Stimulated activated CD8-positive, alpha-beta memory T cell treated with anti-CD3 and anti-CD28 coated beads, Interleukin-12 subunit alpha, Interleukin-12 subunit beta, amount 100 ng/mL, for 24 hours (primary cell): ENCODE measurements around the gene ALOXE3.
"Not testable (repeated sequence)": the region's sequence is repeated elsewhere in the genome, so short reads cannot be mapped to it uniquely, and the experiment has no call there.

Experiments used
- DNase-seq: peaks from one replicate; pipeline ENCODE4 v3.0.0-alpha.2; 2020; ENCODE audit errors: extremely low read depth

Gene ALOXE3

DNA sequence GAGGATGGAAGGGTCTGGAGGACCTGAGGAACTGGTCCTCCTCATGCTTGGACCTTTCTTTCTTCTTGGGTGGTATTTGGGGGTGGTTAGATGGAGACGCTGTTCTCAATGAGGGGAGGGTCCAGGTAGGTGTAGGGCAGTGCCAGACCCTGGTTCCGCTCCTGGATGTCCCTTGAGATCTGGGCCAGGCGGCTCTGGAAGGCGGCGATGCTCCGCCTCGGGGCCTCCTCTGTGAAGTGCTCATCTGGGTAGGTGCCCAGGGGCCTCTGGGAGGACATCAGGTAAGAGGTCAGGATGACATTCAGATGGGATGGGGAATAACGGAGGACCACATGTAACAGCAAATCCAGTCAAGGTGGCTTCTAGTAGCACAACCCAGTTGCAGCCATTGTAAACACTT, 21.8 kb downstream of the ALOXE3 start:
- no peak for DNase-seq

- no peak for DNase-seq
Measured at GRCh38 chr17:8095361-8095760, 23.0 kb downstream of the ALOXE3 start.

- DNase-seq, result no peak
Measured at GRCh38 chr17:8091033-8091687, 27.2 kb downstream of the ALOXE3 start.

GRCh38 chr17:8089728-8090127, 28.6 kb downstream of the ALOXE3 start:
- no peak for DNase-seq

DNA sequence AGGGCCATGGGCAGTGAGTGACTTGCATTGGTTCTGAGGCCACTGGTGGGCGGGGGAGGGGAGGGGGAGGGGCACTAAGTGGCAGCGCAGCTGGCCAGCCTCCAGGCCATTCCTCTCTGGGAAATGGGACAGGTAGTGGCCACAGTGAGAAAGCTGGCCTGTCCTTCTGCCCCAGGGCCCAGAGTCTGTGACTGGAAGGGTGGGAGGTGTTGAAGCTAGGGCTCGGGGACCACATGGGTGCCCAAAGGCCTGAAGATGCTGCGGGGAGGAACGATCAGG, 30.4 kb downstream of the ALOXE3 start:
- DNase-seq, result no peak

GRCh38 chr17:8087075-8087951, 31.0 kb downstream of the ALOXE3 start, which contains the start of gene ALOX12B:
Gene ALOX12B (minus strand): TSS chr17:8087716. CDS start chr17:8087442, 274 bp downstream.
- no peak for DNase-seq

DNA sequence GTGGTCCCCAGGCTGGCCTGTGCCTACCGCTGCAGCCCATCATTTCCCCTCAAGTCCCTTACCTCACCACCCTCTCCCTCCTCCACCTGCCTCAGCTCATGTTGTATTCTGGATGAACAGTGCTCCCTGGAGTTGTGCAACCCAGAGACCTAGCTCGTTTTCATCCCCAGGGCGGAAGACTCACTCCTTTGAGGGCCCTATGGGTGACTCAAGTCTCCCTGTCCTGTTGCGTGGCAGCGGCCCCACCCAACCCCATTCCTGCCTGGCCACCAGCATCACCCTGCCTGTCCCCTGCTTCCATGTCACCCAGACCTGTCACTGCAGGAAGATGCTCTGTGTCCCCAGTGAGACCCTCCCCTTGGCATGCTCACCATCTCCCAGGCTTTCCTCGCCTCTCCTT, 34.1 kb downstream of the ALOXE3 start:
- DNase-seq, result no peak

- no peak for DNase-seq
Measured at GRCh38 chr17:8082292-8082691, 36.0 kb downstream of the ALOXE3 start.

DNA sequence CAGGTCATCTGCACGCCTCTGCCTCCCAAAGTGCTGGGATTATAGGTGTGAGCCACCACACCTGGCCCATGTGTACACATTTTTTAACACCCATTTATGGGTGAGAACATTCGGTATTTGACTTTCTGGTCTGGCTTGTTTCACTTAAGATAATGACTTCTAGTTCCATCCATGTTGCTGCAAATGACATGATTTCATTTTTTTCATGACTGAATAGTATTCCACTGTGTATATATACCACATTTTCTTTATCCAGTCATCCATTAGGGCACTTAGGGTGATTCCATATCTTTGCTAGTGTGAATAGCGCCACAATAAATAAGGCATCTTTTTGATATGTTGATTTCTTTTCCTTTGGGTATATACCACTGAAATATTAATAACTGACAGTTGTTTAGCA, 36.4 kb downstream of the ALOXE3 start:
- DNase-seq, result no peak

- no peak for DNase-seq
Measured at GRCh38 chr17:8080799-8081219, 37.5 kb downstream of the ALOXE3 start.

- DNase-seq, result no peak
Measured at GRCh38 chr17:8080208-8080798, 38.0 kb downstream of the ALOXE3 start.

DNA sequence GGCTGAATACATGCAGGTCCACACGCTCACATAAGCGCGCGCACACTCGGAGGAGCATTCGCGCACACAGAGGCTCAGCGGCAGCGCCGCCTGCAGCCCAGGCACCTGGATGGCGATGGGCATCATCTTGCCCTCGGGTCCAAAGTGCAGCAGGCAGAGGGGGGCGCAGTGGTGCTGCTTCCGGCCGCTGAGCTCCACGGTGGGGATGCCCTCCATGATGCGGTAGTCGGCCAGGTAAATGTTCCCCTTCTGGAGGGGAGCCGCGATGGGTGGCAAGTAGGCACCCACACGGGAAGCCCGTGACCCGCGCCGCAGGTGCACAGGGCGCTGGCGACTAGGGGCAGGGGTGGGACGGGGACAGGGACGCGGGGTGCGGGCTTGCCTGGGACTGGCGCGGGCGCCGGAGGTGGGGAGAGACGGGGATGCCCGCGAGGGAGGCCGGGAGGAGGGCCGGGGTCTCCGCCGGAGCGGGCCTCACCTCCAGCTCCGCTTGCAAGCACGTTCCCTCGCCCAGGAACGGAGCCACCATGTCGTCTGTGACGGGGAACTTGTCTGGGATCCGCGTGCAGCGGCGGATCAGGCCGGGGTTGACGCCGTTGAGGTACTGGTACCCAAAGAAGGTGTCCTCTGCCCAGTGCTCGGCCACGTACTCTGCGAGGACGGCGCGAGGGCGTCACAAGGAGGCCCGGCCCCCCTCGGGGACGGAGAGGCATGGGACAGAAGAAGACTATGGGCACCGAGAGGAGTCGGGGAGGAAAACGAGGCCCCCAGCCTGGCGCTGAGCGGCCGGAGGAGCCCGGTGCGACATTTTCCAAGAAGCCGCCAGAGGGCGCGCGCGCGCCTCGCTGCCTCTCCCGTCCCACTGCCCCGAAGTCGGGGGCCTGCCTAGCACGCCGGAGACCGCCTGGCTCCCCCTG, 38.8 kb downstream of the ALOXE3 start:
- DNase-seq, result peak; percentile 52

GRCh38 chr17:8077939-8078338, 40.4 kb downstream of the ALOXE3 start:
- DNase-seq, result not testable (repeated sequence)

DNA sequence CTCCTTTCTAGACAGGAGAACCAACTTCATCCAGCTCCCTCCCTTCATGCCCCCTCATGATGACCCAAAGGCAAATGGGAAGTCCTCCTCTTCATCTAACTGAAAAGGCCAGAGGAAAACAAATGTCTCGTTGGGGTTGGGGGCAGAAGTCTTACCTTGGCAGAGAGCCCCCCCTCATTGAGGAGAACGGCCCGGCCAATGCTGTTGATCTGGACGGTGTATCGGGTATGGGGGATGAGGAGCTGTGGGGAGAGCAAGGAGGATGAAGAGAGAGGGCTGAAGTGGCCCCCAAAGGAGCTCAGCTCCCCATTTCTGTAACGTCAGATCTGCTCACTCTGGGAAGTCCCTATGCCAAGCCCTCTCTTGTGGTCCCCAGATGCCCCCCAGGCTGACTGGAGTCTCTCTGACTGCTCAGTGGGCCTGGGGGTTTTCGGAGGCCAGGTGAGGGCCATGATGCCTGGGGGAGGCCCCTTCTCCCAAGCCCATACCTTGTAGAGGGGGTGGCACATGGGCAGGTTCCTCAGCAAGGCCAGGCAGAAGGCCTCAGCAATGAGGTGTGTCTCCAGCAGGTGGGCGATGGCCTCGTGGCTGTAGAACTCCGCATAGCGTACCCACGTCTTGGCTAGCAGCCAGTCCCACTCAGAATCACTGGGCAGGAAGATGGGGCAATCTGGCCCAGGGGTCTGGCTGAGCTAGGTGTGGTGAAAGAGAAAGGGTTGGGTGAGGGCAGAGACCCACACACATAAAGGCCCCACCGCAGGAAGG, 41.6 kb downstream of the ALOXE3 start:
- DNase-seq, result no peak

DNA sequence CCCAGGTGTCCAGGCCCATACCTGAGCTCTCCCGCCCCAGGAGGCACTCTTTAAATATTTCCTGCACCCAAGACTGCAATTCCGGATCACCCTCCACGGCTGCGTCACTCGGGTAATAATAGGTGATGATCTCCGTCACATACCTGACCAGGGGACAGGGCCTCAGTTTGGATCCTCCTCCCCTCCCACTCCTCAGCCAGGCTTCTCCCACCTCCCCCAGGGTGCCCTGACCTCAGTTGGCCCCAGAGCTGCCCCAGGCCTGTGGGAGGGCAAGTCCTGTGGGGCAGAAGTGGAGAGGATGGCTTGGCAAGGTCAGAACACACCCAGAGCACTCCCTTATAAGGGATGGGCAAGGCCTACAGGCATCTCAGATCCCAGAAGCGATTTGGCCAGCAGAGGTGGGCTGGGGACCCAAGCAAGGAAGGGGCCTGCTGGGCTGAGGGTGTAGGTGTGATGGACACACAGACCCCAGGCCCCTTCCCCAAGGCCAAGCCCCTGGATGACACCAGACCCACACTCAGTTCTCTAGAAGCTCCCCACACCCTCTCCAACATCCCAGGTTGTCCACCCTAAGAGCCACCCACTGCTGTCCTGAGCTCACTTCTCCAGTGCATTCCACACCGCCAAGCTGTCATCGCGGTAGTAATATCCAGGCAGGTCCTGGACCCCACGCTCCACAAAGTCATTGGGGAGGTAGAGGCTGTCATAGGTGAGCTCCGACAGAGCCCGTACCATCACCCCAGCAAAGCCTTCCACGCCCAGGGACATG, 42.6 kb downstream of the ALOXE3 start:
- DNase-seq, result no peak

DNA sequence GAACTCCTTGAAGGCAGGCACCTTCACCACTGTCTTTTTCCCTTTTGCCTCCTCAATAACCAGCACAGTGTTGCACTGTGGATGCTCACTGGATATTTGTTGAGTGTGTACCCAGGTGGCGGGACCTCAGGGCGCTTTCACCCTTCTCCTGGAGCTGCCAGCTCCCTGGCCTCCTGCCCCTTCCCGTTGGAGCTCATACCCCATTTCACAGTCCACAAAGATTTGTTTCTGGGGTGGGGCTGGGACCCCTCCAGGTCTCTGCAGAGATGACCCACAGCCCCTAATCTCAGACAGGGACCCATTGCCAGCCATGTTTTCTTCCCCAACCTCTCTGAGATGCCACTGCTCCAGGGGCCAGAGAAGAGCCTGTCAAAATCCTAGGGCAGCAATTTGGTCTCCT, 43.2 kb downstream of the ALOXE3 start:
- DNase-seq, result no peak

DNA sequence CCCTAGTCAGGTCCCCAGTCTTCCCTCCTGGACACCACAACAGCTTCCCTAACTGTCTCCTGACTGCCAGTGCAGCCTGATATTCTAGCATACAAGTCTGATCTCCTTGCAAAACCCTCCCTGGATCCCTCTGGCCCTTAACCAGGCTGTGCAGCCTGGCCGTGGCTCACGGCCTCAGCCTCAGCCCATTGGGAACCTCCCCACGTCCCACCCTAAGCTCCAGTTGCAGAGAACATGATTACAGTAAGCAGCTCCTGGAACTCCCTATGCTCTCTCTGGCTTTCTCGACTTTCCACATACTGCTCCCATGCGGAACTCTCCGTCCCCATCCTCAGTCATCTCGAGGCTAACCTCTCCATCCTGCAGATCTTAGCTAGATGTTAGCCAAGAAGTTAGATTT, 43.8 kb downstream of the ALOXE3 start:
- no peak for DNase-seq

GRCh38 chr17:8073627-8074484, 44.5 kb downstream of the ALOXE3 start:
- peak; percentile 66 for DNase-seq

GRCh38 chr17:8072729-8073461, 45.4 kb downstream of the ALOXE3 start:
- DNase-seq, result no peak
